Panc1 (cell line): Measurements from ENCODE around the gene CFAP45. TPM values are rescaled to one million over a fixed set of nuclear protein-coding genes. Genes with fewer than 3 reads are reported as not detected.

Experiments
- ATAC-seq: fragments of 200-7000 bp; cut with Tn5 transposase; 2 replicates; pipeline ENCODE4 v1.9.1; 2020; ENCODE audit warnings: mild to moderate bottlenecking, moderate library complexity
- BruUV-seq: library from RNA; stranded (reverse); fragments of 400-500 nt; replicated peaks from 2 replicates; lab custom pipeline; 2021; lab: Mats Ljungman, UMichigan
- CTCF ChIA-PET: fragments of 300-600 bp; sonication (Branson Sonifier 250); formaldehyde crosslinking; loops from one replicate; lab custom pipeline; 2022; ENCODE audit warnings: antibody characterized with exemption; lab: Charles Lee
- POLR2A ChIA-PET: fragments of 300-600 bp; sonication (Branson Sonifier 250); formaldehyde crosslinking; loops from one replicate; lab custom pipeline; 2022; ENCODE audit warnings: antibody characterized with exemption; lab: Charles Lee
- DNase-seq: peaks from one replicate; pipeline ENCODE4 v3.0.0-alpha.2; 2010; ENCODE audit warnings: low read depth, low spot score
- H3K27ac ChIP-seq: 2 replicates; pipeline ENCODE4 v1.5.1; 2011; ENCODE audit warnings: mild to moderate bottlenecking, low read length, inconsistent platforms
- H3K27me3 ChIP-seq: fragments of 200-500 bp; sonication (Bioruptor generic); 2 replicates; pipeline ENCODE4 v1.6.0; 2014; ENCODE audit warnings: low read length, inconsistent platforms; ENCODE audit not compliant: control insufficient read depth, insufficient read depth
- H3K36me3 ChIP-seq: fragments of 200-500 bp; sonication (Bioruptor generic); 2 replicates; pipeline ENCODE4 v1.5.1; 2014; ENCODE audit warnings: inconsistent platforms, mild to moderate bottlenecking, low read length, moderate library complexity; ENCODE audit not compliant: control insufficient read depth, insufficient read depth
- H3K4me1 ChIP-seq: 2 replicates; pipeline ENCODE4 v1.5.1; 2011; ENCODE audit warnings: inconsistent platforms, mild to moderate bottlenecking, low read length, moderate library complexity; ENCODE audit not compliant: control insufficient read depth, insufficient read depth
- H3K4me3 ChIP-seq, 2 experiments: 2 replicates each; pipeline ENCODE4 v1.5.1; 2011 to 2012; ENCODE audit warnings: low read depth in 2 of 2, low read length in 2 of 2, mild to moderate bottlenecking in 2 of 2, inconsistent platforms in 1 of 2, moderate library complexity in 1 of 2
- H3K9me3 ChIP-seq: fragments of 200-500 bp; sonication (Bioruptor generic); 2 replicates; pipeline ENCODE4 v1.5.1; 2014; ENCODE audit warnings: low read depth, mild to moderate bottlenecking, inconsistent platforms, low read length, moderate library complexity; ENCODE audit not compliant: control insufficient read depth, insufficient read depth
- POLR2AphosphoS5 ChIP-seq: IDR thresholded peaks from 2 replicates; pipeline ENCODE4 v1.6.1; 2012; ENCODE audit warnings: mild to moderate bottlenecking, low read depth, low read length, moderate library complexity
- REST ChIP-seq, 2 experiments: IDR thresholded peaks; 2 replicates each; pipeline ENCODE4 v1.6.1; 2011 to 2012; ENCODE audit warnings: low read depth in 2 of 2, control low read depth in 1 of 2, low read length in 1 of 2, mild to moderate bottlenecking in 1 of 2, moderate library complexity in 1 of 2; ENCODE audit not compliant: insufficient read depth in 1 of 2
- SIN3A ChIP-seq: IDR thresholded peaks from 2 replicates; pipeline ENCODE4 v1.6.1; 2012; ENCODE audit warnings: low read depth, mild to moderate bottlenecking, low read length, moderate library complexity, borderline replicate concordance; ENCODE audit not compliant: insufficient read depth
- TCF7L2 ChIP-seq: IDR thresholded peaks from 2 replicates; pipeline ENCODE4 v1.6.1; 2011; ENCODE audit warnings: mild to moderate bottlenecking, low read depth, low read length, inconsistent platforms
- in situ Hi-C: cut with HindIII; loops from 2 replicates; pipeline ENCODE4 v1.10.0; 2016; ENCODE audit warnings: low sequenced_read_pairs, low pct_unique_long_range_greater_than_20kb
- intact Hi-C: fragments of 100-400 bp; cut with micrococcal nuclease; formaldehyde crosslinking; loops from one replicate; pipeline ENCODE4 v1.10.0; 2022; ENCODE audit not compliant: unreplicated experiment
- total RNA-seq: library from RNA; stranded (reverse); gene quantifications from one replicate; pipeline ENCODE4 v1.2.1, GENCODE V29; 2021; ENCODE audit not compliant: unreplicated experiment
- TF ChIP-seq, protein P1 (sequence below): fragments of 450-650 bp; IDR thresholded peaks from 2 replicates; pipeline ENCODE4 v1.5.1; 2017; ENCODE audit warnings: mild to moderate bottlenecking

CFAP45 gene
- total RNA-seq, 1 experiment from 2014 or later = 1.6 TPM

GRCh38 chr1:159839116-159839849 lies 60.7 kb downstream of the CFAP45 start:
- ChIA-PET POLR2A (no interaction called here), CTCF (interaction anchor here (0.9 kb wide), 1 partner anchor 52 kb away, joined by 3 read pairs; no protein-coding TSS in a partner anchor)
- no peaks in the 10 kb centered on the region for H3K27me3 ChIP-seq
- H3K9me3 ChIP-seq = no peaks in the 10 kb centered on the region
- ATAC-seq = no peak
- TF ChIP-seq REST (IDR thresholded peaks at IDR 0.05; ENCODE audit: insufficient read depth in 1 of 2, low read depth in 2 of 2, low read length in 1 of 2) (no peak), SIN3A (no peak), TCF7L2 (no peak), POLR2AphosphoS5 (no peak)
- TF ChIP-seq, protein P1, sequence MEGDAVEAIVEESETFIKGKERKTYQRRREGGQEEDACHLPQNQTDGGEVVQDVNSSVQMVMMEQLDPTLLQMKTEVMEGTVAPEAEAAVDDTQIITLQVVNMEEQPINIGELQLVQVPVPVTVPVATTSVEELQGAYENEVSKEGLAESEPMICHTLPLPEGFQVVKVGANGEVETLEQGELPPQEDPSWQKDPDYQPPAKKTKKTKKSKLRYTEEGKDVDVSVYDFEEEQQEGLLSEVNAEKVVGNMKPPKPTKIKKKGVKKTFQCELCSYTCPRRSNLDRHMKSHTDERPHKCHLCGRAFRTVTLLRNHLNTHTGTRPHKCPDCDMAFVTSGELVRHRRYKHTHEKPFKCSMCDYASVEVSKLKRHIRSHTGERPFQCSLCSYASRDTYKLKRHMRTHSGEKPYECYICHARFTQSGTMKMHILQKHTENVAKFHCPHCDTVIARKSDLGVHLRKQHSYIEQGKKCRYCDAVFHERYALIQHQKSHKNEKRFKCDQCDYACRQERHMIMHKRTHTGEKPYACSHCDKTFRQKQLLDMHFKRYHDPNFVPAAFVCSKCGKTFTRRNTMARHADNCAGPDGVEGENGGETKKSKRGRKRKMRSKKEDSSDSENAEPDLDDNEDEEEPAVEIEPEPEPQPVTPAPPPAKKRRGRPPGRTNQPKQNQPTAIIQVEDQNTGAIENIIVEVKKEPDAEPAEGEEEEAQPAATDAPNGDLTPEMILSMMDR = no peak
- H3K4me1 ChIP-seq = no peaks in the 10 kb centered on the region
- intact Hi-C loops (no loop called here), in situ Hi-C loops (no loop called here)
- H3K4me3 ChIP-seq = no peak overlapping the region
- no peak for DNase-seq
- no TSS peak for BruUV-seq
- no peaks in the 10 kb centered on the region for H3K36me3 ChIP-seq
- H3K27ac ChIP-seq = no peak overlapping the region

DNA sequence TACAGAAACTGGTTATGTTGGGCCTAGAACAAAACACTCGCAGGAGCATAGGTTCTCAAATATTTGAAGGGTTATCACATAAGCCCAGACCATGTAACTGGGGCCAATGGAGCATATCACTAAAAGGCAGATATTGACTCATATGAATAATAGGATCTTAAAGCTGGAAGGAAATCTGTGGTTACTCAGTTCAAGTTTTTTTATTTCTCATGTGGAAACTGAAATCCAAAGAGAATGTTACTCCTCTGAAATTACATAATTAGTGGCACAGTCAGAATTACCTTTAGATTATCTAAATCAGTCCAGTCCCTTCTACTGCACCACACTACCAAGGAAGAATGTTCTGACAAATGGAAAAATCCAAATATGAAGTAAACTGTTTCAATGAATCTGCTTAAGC lies 61.2 kb downstream of the CFAP45 start:
- ChIA-PET POLR2A (no interaction called here), CTCF (no interaction called here)
- no peaks in the 10 kb centered on the region for H3K27me3 ChIP-seq
- H3K27ac ChIP-seq = no peak overlapping the region
- DNase-seq (no peak), ATAC-seq (no peak)
- TF ChIP-seq TCF7L2 = no peak
- TF ChIP-seq, protein P1 = no peak
- TF ChIP-seq SIN3A = no peak
- TF ChIP-seq REST (IDR thresholded peaks at IDR 0.05; ENCODE audit: insufficient read depth in 1 of 2, low read depth in 2 of 2, low read length in 1 of 2) = no peak
- TF ChIP-seq POLR2AphosphoS5 = no peak
- no peaks in the 10 kb centered on the region for H3K4me1 ChIP-seq
- intact Hi-C loops (no loop called here), in situ Hi-C loops (no loop called here)
- no peaks in the 10 kb centered on the region for H3K9me3 ChIP-seq
- H3K4me3 ChIP-seq = no peak overlapping the region
- BruUV-seq = no TSS peak
- H3K36me3 ChIP-seq = no peaks in the 10 kb centered on the region
